Muscle of leg (tissue), 11 donors: ENCODE measurements around the gene ATP1B4. TPM values are rescaled to one million over a fixed set of nuclear protein-coding genes. Genes with fewer than 3 reads are reported as not detected.
A peak's percentile ranks its signal among the peaks of the same experiment; 100 is the strongest.

Source experiments
- DNase-seq: peaks from one replicate; pipeline ENCODE4 v3.0.0; 2013
- H3K27ac ChIP-seq: one replicate; pipeline ENCODE4 v1.5.1; 2013; ENCODE audit warnings: mild to moderate bottlenecking, low read length, control low read depth
- H3K27me3 ChIP-seq: one replicate; pipeline ENCODE4 v1.6.1; 2013; ENCODE audit warnings: low read length; ENCODE audit not compliant: control insufficient read depth, insufficient read depth
- H3K36me3 ChIP-seq: one replicate; pipeline ENCODE4 v1.6.1; 2013; ENCODE audit warnings: low read length; ENCODE audit not compliant: control insufficient read depth, insufficient read depth
- H3K4me1 ChIP-seq: one replicate; pipeline ENCODE4 v1.6.1; 2013; ENCODE audit warnings: low read length; ENCODE audit not compliant: control insufficient read depth, insufficient read depth
- H3K4me3 ChIP-seq: one replicate; pipeline ENCODE4 v1.5.1; 2013; ENCODE audit warnings: low read length, control low read depth
- H3K9me3 ChIP-seq: replicated peaks from 2 replicates; pipeline ENCODE4 v1.6.1; 2013; ENCODE audit warnings: low read depth, low read length; ENCODE audit not compliant: control insufficient read depth
- whole genome bisulfite sequencing: methylation state at CpG from one replicate; pipeline ENCODE4 v1.1.5; 2013; ENCODE audit warnings: missing lambda C conversion rate; ENCODE audit not compliant: insufficient coverage; 5-methylcytosine and 5-hydroxymethylcytosine counted together
- polyA plus RNA-seq, 8 donors: library from polyadenylated mRNA; unstranded; fragments of 120-200 nt; gene quantifications; one replicate each; pipeline versions ENCODE4 v1.2.1 to v1.2.3, GENCODE V29; 2013; ENCODE audit warnings: inconsistent platforms in 1 of 8, low replicate concordance in 1 of 8; ENCODE audit not compliant: insufficient read length in 8 of 8, insufficient read depth in 1 of 8
- total RNA-seq: library from RNA; stranded (reverse); fragments of 120-200 nt; gene quantifications from one replicate; pipeline ENCODE4 v1.2.4, GENCODE V29; 2013

Gene ATP1B4
- total and polyA plus RNA-seq, 9 donors = 157 to 359 (median 267) TPM

GRCh38 chrX:120406638-120407037, 44.7 kb downstream of the ATP1B4 start:
- H3K36me3 ChIP-seq = no peaks in the 10 kb centered on the region
- no peaks in the 10 kb centered on the region for H3K27me3 ChIP-seq
- 60% methylated on average over 1 of the region's 5 CpGs for WGBS
- no peak overlapping the region for H3K4me3 ChIP-seq
- H3K9me3 ChIP-seq = no peaks in the 10 kb centered on the region
- no peak for DNase-seq
- no peaks in the 10 kb centered on the region for H3K4me1 ChIP-seq
- no peak overlapping the region for H3K27ac ChIP-seq

- Histone ChIP-seq H3K4me1 (no peaks in the 10 kb centered on the region), H3K36me3 (no peaks in the 10 kb centered on the region), H3K27ac (no peak overlapping the region), H3K9me3 (no peaks in the 10 kb centered on the region), H3K27me3 (no peaks in the 10 kb centered on the region), H3K4me3 (no peak overlapping the region)
- no CpG with 5 or more reads among the region's 1 CpG for whole genome bisulfite sequencing
- DNase-seq = no peak
Observed at GRCh38 chrX:120408168-120408567, 46.3 kb downstream of the ATP1B4 start.

DNA sequence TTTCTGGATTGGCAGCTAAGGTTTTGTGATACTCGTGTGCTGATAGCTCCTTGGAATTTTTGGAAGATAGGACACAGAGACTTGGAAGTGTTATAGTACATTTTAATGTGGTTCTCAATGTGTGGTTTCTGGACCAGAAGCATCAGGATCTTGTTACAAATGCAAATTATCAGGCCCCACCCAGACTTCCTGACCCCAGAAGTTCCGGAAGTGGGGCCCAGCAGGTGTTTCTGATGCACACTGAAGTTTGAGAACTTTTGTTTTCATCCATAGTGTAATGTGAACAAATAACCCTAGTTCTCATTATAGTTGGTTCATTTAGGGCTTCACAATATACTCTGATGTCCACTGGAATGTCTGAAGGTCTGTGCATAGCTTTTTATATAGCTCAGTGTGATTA, 57.6 kb downstream of the ATP1B4 start:
- no peak for DNase-seq
- no peak overlapping the region for H3K27ac ChIP-seq
- no peaks in the 10 kb centered on the region for H3K36me3 ChIP-seq
- no peaks in the 10 kb centered on the region for H3K4me1 ChIP-seq
- no peaks in the 10 kb centered on the region for H3K9me3 ChIP-seq
- 71% methylated on average over 1 of the region's 2 CpGs for WGBS
- peaks cover 2% of the 10 kb centered on the region for H3K27me3 ChIP-seq
- no peak overlapping the region for H3K4me3 ChIP-seq

DNA sequence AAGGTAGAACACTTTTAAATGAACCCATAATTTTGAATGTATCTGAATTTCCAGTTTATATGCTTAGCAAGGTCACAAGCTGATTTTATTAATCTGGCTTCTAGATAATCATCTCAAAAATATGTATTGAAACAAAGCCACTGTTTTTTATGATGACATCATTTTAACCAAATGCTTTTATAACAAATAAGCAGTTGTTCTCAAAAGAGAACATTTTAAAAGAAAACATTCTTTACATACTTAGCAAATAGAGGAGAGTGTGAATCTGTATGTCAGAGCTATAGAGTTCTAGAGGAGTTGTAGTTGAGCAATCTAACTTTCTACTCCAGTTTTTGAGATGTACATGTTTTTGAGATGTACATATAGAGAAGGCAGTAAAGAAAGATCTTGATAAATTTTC, 64.7 kb downstream of the ATP1B4 start:
- no peaks in the 10 kb centered on the region for H3K4me1 ChIP-seq
- peak; percentile 16 for DNase-seq
- no peaks in the 10 kb centered on the region for H3K27me3 ChIP-seq
- H3K27ac ChIP-seq = no peak overlapping the region
- H3K36me3 ChIP-seq = no peaks in the 10 kb centered on the region
- H3K9me3 ChIP-seq = no peaks in the 10 kb centered on the region
- no peak overlapping the region for H3K4me3 ChIP-seq

- no CpG with 5 or more reads among the region's 2 CpGs for WGBS
- Histone ChIP-seq H3K27ac (no peak overlapping the region), H3K9me3 (no peaks in the 10 kb centered on the region), H3K36me3 (no peaks in the 10 kb centered on the region), H3K27me3 (no peaks in the 10 kb centered on the region), H3K4me3 (no peak overlapping the region), H3K4me1 (no peaks in the 10 kb centered on the region)
- no peak for DNase-seq
Observed at GRCh38 chrX:120428309-120428708, 66.4 kb downstream of the ATP1B4 start.

DNA sequence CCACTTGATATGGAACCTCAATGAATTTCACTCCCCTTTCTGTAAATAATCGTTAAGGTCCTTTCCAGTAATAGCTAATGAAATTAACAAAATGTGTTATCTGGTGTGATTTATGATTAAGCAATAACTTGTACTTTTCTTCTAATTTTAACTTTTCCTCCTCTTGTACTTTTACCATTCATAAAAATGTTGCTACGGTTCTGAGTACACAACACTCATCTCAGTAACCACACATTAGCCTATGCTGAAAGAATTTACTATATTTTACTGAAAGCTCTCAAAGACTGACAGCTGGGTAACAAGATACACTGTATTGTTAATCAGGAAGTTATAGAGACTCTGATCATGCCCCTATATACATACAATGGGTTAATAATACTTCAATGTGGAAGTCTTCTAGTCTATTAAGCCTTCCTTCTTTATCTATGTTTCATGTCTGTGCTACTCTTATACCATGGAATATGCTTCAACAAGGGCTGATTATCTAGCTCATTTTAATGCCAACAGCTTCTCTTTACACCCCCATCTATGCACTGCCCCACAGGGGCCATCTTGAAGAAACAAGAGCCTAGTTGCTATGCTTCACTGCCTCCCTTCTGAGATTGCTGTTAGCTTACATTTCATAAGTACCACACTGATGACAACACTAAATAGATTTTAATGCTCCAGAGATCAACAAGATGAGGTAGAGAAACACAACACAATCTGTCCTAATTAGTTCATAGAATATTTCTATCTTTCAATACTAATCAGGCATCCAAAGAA, 68.1 kb downstream of the ATP1B4 start:
- no peaks in the 10 kb centered on the region for H3K36me3 ChIP-seq
- no peaks in the 10 kb centered on the region for H3K27me3 ChIP-seq
- H3K4me1 ChIP-seq = no peaks in the 10 kb centered on the region
- DNase-seq = no peak
- H3K9me3 ChIP-seq = no peaks in the 10 kb centered on the region
- no CpG with 5 or more reads among the region's 2 CpGs for WGBS
- no peak overlapping the region for H3K4me3 ChIP-seq
- H3K27ac ChIP-seq = no peak overlapping the region

Other genes starting within 250 kb of the ATP1B4 start
- gene RHOXF1, start 246.2 kb upstream of the ATP1B4 start, total RNA-seq = 0.09 TPM
- under 1 TPM in 4 of 8 donors, not detected in 4; 0.18 to 0.76 (median 0.37) TPM for gene RHOXF1, start 246.2 kb upstream of the ATP1B4 start, polyA plus RNA-seq
- gene RHOXF2, start 203.5 kb upstream of the ATP1B4 start, total RNA-seq = not detected
- gene RHOXF2, start 203.5 kb upstream of the ATP1B4 start, polyA plus RNA-seq = under 1 TPM in 1 of 8 donors, not detected in 7; 0.07 TPM
- gene ZBTB33, start 111.3 kb upstream of the ATP1B4 start, total RNA-seq = 12.7 TPM
- 10 to 100 TPM in 7 of 8 donors, 1 to 10 TPM in 1; 9.3 to 19.4 (median 14.4) TPM for gene ZBTB33, start 111.3 kb upstream of the ATP1B4 start, polyA plus RNA-seq
- gene TMEM255A, start 50.6 kb upstream of the ATP1B4 start, total RNA-seq = 3.3 TPM
- gene TMEM255A, start 50.6 kb upstream of the ATP1B4 start, polyA plus RNA-seq = 10 to 100 TPM in 6 of 8 donors, 1 to 10 TPM in 2; 7.8 to 15.5 (median 11.6) TPM
- 101 TPM for gene LAMP2, start 107.2 kb downstream of the ATP1B4 start, total RNA-seq
- gene LAMP2, start 107.2 kb downstream of the ATP1B4 start, polyA plus RNA-seq = 100 to 1,000 TPM in 7 of 8 donors, 10 to 100 TPM in 1; 99.5 to 140 (median 121) TPM
- 19.0 TPM for gene CUL4B, start 198.9 kb downstream of the ATP1B4 start, total RNA-seq
- 10 to 100 TPM; 23.6 to 39.7 (median 28.4) TPM for gene CUL4B, start 198.9 kb downstream of the ATP1B4 start, polyA plus RNA-seq
- 41.5 TPM for gene MCTS1, start 242.0 kb downstream of the ATP1B4 start, total RNA-seq
- gene MCTS1, start 242.0 kb downstream of the ATP1B4 start, polyA plus RNA-seq = 10 to 100 TPM; 33.4 to 43.6 (median 38.1) TPM